ENCODE measurements around the gene ASRGL1. TPM values are rescaled to one million over a fixed set of nuclear protein-coding genes. Genes with fewer than 3 reads are reported as not detected.

Gene ASRGL1
- total and polyA plus RNA-seq, 2 of the 13 experiments (the other 11 are each of a cell fraction or from before 2014, with no cell fraction given), result 50.8 to 97.5 TPM

DNA sequence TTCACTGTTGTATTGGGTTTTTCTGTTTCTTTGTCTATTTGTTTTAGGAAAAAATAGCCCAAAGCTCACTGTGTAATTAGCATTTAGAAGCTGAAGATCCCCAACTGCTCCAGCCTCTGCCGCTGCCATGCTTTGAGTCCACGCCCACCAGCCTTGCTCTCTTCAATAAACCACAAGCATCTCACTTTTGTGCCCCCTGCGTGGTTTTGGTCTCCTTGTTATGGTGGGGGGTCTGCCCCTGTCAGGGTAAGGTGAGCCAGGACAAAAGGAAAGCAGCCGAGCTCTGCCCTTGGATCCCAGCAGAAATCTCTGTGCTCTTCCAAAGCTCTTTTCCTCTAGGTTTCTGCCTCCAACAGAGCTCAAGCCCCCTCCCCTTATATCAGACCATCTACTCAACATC lies 85.8 kb downstream of the ASRGL1 start:
- Histone ChIP-seq H3K9me3 (ENCODE audit: low read length) (no peaks in the 10 kb centered on the region), H3K27me3 (ENCODE audit: control insufficient read depth in 1 of 2, insufficient read depth in 2 of 2, low read length in 2 of 2) (peaks cover 0 to 4% of the 10 kb centered on the region in 2 experiments; a peak in 1 of 5 replicates), H3K4me3 (replicated peaks in 1 of 3; ENCODE audit: insufficient read depth in 1 of 3, low read depth in 2 of 3, low read length in 3 of 3) (no peak overlapping the region), H4K20me1 (ENCODE audit: insufficient read depth, low read length) (no peaks in the 10 kb centered on the region), H3K36me3 (replicated peaks in 1 of 2; ENCODE audit: control insufficient read depth in 1 of 2, insufficient read depth in 2 of 2, low read length in 2 of 2) (no peaks in the 10 kb centered on the region), H3K27ac (ENCODE audit: extremely low read length, insufficient read depth, low read length) (no peak overlapping the region), H2AFZ (ENCODE audit: low read length) (no peak overlapping the region), H3K9ac (ENCODE audit: insufficient read depth, low read depth, low read length) (no peak overlapping the region), H3K4me2 (ENCODE audit: low read depth, low read length) (peak overlapping the region; percentile 13), H3K79me2 (ENCODE audit: insufficient read depth, low read length) (no peaks in the 10 kb centered on the region), H3K4me1 (ENCODE audit: insufficient read depth, low read length) (peaks cover 57% of the 10 kb centered on the region)
- BruUV-seq (replicated peaks), result no TSS peak
- no peak for ATAC-seq
- FAIRE-seq, result no peak
- in situ Hi-C loops (cut with HindIII; ENCODE audit: extremely low pct_ligation_motif_present, low pct_unique_long_range_greater_than_20kb) (loop anchor here (5.0 kb wide), 1 partner anchor 129 kb away; no protein-coding TSS in a partner anchor), intact Hi-C loops (cut with micrococcal nuclease; ENCODE audit: unreplicated experiment) (no loop called here)
- 3% methylated on average over 4 of the region's 4 CpGs for WGBS (ENCODE audit: low lambda C conversion rate)
- ChIA-PET POLR2A (interaction anchor here (1.2 kb wide), 1 partner anchor 168 kb away, joined by 3 read pairs; the partner anchor contains the start of gene TUT1), CTCF (ENCODE audit: low intra/inter-chr PET ratio, low total read pairs) (interaction anchor here (1.3 to 3.5 kb wide), 2 partner anchors 120 to 138 kb away, joined by 3 to 32 read pairs; no protein-coding TSS in a partner anchor)
- DNase-seq (ENCODE audit: low spot score), result no peak
- TF ChIP-seq SMC3 (IDR thresholded peaks at IDR 0.05; ENCODE audit: low read length) (no peak), GTF2F1 (IDR thresholded peaks at IDR 0.05; ENCODE audit: low read length) (no peak), ZFP36L2 (CRISPR knock-in tag; IDR thresholded peaks at IDR 0.05) (no peak), ZNF484 (CRISPR knock-in tag; IDR thresholded peaks at IDR 0.05; ENCODE audit: borderline replicate concordance, low read depth) (no peak), ZNF530 (CRISPR knock-in tag; IDR thresholded peaks at IDR 0.05; ENCODE audit: low read depth) (no peak), NR2C2 (CRISPR knock-in tag; IDR thresholded peaks at IDR 0.05; ENCODE audit: borderline replicate concordance) (no peak), PAF1 (CRISPR knock-in tag; IDR thresholded peaks at IDR 0.05) (no peak), ZNF44 (CRISPR knock-in tag; IDR thresholded peaks at IDR 0.05) (no peak), ZNF24 (IDR thresholded peaks at IDR 0.05) (no peak), ATF7 (IDR thresholded peaks at IDR 0.05) (no peak), ATF7 (CRISPR knock-in tag; IDR thresholded peaks at IDR 0.05) (no peak)
- TF ChIP-seq, protein P1, sequence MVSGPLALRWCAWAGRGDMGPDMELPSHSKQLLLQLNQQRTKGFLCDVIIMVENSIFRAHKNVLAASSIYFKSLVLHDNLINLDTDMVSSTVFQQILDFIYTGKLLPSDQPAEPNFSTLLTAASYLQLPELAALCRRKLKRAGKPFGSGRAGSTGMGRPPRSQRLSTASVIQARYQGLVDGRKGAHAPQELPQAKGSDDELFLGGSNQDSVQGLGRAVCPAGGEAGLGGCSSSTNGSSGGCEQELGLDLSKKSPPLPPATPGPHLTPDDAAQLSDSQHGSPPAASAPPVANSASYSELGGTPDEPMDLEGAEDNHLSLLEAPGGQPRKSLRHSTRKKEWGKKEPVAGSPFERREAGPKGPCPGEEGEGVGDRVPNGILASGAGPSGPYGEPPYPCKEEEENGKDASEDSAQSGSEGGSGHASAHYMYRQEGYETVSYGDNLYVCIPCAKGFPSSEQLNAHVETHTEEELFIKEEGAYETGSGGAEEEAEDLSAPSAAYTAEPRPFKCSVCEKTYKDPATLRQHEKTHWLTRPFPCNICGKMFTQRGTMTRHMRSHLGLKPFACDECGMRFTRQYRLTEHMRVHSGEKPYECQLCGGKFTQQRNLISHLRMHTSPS (CRISPR knock-in tag; IDR thresholded peaks at IDR 0.05; ENCODE audit: low read depth), result no peak
- TF ChIP-seq, protein P2, sequence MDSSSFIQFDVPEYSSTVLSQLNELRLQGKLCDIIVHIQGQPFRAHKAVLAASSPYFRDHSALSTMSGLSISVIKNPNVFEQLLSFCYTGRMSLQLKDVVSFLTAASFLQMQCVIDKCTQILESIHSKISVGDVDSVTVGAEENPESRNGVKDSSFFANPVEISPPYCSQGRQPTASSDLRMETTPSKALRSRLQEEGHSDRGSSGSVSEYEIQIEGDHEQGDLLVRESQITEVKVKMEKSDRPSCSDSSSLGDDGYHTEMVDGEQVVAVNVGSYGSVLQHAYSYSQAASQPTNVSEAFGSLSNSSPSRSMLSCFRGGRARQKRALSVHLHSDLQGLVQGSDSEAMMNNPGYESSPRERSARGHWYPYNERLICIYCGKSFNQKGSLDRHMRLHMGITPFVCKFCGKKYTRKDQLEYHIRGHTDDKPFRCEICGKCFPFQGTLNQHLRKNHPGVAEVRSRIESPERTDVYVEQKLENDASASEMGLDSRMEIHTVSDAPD (CRISPR knock-in tag; IDR thresholded peaks at IDR 0.05), result no peak
- TF ChIP-seq, protein P3, sequence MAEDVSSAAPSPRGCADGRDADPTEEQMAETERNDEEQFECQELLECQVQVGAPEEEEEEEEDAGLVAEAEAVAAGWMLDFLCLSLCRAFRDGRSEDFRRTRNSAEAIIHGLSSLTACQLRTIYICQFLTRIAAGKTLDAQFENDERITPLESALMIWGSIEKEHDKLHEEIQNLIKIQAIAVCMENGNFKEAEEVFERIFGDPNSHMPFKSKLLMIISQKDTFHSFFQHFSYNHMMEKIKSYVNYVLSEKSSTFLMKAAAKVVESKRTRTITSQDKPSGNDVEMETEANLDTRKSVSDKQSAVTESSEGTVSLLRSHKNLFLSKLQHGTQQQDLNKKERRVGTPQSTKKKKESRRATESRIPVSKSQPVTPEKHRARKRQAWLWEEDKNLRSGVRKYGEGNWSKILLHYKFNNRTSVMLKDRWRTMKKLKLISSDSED (CRISPR knock-in tag; IDR thresholded peaks at IDR 0.05), result no peak
- TF ChIP-seq, protein P4, sequence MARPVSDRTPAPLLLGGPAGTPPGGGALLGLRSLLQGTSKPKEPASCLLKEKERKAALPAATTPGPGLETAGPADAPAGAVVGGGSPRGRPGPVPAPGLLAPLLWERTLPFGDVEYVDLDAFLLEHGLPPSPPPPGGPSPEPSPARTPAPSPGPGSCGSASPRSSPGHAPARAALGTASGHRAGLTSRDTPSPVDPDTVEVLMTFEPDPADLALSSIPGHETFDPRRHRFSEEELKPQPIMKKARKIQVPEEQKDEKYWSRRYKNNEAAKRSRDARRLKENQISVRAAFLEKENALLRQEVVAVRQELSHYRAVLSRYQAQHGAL (CRISPR knock-in tag; IDR thresholded peaks at IDR 0.05; ENCODE audit: not compliant biosample characterization), result no peak
- TF ChIP-seq, protein P5, sequence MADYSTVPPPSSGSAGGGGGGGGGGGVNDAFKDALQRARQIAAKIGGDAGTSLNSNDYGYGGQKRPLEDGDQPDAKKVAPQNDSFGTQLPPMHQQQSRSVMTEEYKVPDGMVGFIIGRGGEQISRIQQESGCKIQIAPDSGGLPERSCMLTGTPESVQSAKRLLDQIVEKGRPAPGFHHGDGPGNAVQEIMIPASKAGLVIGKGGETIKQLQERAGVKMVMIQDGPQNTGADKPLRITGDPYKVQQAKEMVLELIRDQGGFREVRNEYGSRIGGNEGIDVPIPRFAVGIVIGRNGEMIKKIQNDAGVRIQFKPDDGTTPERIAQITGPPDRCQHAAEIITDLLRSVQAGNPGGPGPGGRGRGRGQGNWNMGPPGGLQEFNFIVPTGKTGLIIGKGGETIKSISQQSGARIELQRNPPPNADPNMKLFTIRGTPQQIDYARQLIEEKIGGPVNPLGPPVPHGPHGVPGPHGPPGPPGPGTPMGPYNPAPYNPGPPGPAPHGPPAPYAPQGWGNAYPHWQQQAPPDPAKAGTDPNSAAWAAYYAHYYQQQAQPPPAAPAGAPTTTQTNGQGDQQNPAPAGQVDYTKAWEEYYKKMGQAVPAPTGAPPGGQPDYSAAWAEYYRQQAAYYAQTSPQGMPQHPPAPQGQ (CRISPR knock-in tag; IDR thresholded peaks at IDR 0.05; ENCODE audit: borderline replicate concordance), result no peak
- TF ChIP-seq, protein P6, sequence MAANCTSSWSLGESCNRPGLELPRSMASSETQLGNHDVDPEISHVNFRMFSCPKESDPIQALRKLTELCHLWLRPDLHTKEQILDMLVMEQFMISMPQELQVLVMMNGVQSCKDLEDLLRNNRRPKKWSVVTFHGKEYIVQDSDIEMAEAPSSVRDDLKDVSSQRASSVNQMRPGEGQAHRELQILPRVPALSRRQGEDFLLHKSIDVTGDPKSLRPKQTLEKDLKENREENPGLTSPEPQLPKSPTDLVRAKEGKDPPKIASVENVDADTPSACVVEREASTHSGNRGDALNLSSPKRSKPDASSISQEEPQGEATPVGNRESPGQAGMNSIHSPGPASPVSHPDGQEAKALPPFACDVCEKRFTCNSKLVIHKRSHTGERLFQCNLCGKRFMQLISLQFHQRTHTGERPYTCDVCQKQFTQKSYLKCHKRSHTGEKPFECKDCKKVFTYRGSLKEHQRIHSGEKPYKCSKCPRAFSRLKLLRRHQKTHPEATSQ (CRISPR knock-in tag; IDR thresholded peaks at IDR 0.05; ENCODE audit: borderline replicate concordance), result no peak

Measured in HepG2 (cell line).